Body of pancreas (tissue), 4 donors: ENCODE data around the gene COX4I2. TPM values are rescaled to one million over a fixed set of nuclear protein-coding genes. Genes with fewer than 3 reads are reported as not detected.
"Not testable (repeated sequence)": the region's sequence is repeated elsewhere in the genome, so short reads cannot be mapped to it uniquely, and the experiment has no call there.

ENCODE experiments used
- ATAC-seq: fragments of 150-250 bp; one replicate; pipeline ENCODE4 v1.9.1; 2016
- DNase-seq, 4 donors: peaks; one replicate each; pipeline ENCODE4 v3.0.0-alpha.2; 2019
- H3K27ac ChIP-seq, 4 donors: fragments of 200-600 bp; sonication (generic); 1 replicate in 3 of 4; 2 replicates in 1 of 4; pipeline versions ENCODE4 v1.5.1 to v1.6.1; 2016 to 2019; ENCODE audit warnings: mild to moderate bottlenecking in 1 of 4, mixed read lengths in 1 of 4, moderate library complexity in 1 of 4
- H3K27me3 ChIP-seq, 2 donors: fragments of 200-600 bp; sonication (generic); one replicate each; pipeline ENCODE4 v1.6.0; 2016; ENCODE audit warnings: mild to moderate bottlenecking in 1 of 2
- H3K36me3 ChIP-seq, 2 donors: fragments of 200-600 bp; sonication (generic); replicated peaks in 1 of 2; 2 replicates each; pipeline ENCODE4 v1.5.1; 2016; ENCODE audit warnings: low read depth in 2 of 2; ENCODE audit not compliant: insufficient read depth in 1 of 2
- H3K4me1 ChIP-seq: fragments of 200-600 bp; sonication (generic); one replicate; pipeline ENCODE4 v1.6.0; 2016
- H3K4me3 ChIP-seq, 2 donors: fragments of 200-600 bp; sonication (generic); 1 replicate in 1 of 2; 2 replicates in 1 of 2; pipeline ENCODE4 v1.5.1; 2016 to 2019
- H3K9me3 ChIP-seq, 3 donors: fragments of 200-600 bp; sonication (generic); 1 replicate in 2 of 3; 2 replicates in 1 of 3; pipeline ENCODE4 v1.5.1; 2016
- POLR2A ChIP-seq, 3 donors: fragments of 450-650 bp; IDR thresholded peaks; one replicate each; pipeline ENCODE4 v1.6.1; 2016; ENCODE audit warnings: antibody characterized with exemption in 3 of 3, mild to moderate bottlenecking in 2 of 3
- WGBS, 2 donors: methylation state at CpG; one replicate each; pipeline ENCODE4 v1.1.5; 2017; 5-methylcytosine and 5-hydroxymethylcytosine counted together
- intact Hi-C: fragments of 100-400 bp; cut with DNase I; formaldehyde crosslinking; loops from one replicate; pipeline ENCODE4 v1.15.1; 2023
- total RNA-seq, 2 donors: library from RNA; depleted of rRNA; stranded (reverse); fragments of >200 nt; gene quantifications; one replicate each; pipeline ENCODE4 v1.1.0, GENCODE V29; 2016
- TF ChIP-seq, protein P1 (sequence below), 7 experiments: fragments of 450-650 bp in 4 of 7; fragments of 200-600 bp in 3 of 7; sonication (generic) in 3 of 7; IDR thresholded peaks; one replicate each; pipeline ENCODE4 v1.5.1; 2016 to 2019; ENCODE audit warnings: antibody characterized with exemption in 7 of 7

Gene COX4I2
- total RNA-seq, 2 donors from 2014 or later = not detected

DNA sequence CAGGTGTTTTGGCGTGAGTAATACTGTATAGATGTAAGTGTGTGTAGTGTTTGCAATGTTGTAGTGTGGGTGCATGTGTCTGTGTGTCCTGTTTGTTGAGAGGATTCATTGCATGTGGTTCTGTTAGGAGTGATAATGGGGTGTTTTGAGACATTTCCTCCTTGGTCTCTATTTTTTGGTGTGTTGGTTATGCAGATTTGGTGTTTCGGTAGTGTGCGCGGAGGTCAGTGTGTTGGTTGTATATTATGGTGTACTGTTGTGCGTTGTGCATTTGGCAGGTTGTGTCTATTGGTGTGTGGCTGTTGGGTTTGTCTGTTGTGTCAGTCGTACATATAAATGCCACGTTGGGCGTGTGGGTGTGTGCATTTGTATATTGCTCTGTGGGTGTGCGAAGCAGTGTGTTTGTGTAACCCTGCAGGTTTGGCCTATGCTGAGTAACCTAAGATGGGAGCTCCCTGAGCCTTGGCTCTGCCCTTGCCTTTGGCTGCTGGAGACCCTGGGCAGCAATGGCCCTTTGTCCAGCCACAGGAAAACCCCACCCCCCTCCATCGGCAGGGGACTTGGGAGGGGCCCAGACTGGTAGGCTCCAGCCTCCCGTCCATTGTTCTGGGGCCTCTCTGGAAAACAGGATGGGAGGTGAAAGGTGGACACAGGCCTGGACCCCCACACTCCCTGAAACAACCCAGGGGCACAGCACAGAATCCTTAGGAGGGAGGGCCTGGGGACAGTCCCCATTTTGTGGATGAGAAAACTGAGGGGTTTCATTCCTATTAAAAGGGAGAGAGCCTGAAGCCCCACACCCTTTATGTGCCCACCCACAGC, 42.9 kb upstream of the COX4I2 start:
- peak overlapping the region in 1 of 4 donors; percentile 31 for H3K27ac ChIP-seq
- no peak overlapping the region for H3K4me3 ChIP-seq
- no peak for DNase-seq

DNA sequence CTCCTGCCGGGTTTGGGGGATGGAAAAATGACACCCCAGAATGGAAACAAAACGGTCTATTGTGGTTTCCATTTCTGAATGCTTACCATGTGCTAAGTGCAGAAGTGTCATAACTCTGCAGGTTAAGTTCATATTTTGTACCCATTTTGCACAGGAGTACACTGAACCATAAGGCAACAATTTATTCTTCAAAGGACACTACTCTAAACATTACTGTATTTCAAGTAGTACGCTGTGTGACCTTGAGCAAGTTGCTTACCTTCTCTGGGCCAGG, 42.4 kb upstream of the COX4I2 start:
- no peak for DNase-seq
- Histone ChIP-seq H3K9me3 (no peaks in the 10 kb centered on the region), H3K36me3 (no peaks in the 10 kb centered on the region), H3K27ac (peak overlapping the region in 2 of 4 donors; percentile 3 to 31), H3K4me1 (no peaks in the 10 kb centered on the region), H3K4me3 (no peak overlapping the region), H3K27me3 (no peaks in the 10 kb centered on the region)
- intact Hi-C loops = no loop called here
- TF ChIP-seq POLR2A (IDR thresholded peaks at IDR 0.05) = no peak
- TF ChIP-seq, protein P1, sequence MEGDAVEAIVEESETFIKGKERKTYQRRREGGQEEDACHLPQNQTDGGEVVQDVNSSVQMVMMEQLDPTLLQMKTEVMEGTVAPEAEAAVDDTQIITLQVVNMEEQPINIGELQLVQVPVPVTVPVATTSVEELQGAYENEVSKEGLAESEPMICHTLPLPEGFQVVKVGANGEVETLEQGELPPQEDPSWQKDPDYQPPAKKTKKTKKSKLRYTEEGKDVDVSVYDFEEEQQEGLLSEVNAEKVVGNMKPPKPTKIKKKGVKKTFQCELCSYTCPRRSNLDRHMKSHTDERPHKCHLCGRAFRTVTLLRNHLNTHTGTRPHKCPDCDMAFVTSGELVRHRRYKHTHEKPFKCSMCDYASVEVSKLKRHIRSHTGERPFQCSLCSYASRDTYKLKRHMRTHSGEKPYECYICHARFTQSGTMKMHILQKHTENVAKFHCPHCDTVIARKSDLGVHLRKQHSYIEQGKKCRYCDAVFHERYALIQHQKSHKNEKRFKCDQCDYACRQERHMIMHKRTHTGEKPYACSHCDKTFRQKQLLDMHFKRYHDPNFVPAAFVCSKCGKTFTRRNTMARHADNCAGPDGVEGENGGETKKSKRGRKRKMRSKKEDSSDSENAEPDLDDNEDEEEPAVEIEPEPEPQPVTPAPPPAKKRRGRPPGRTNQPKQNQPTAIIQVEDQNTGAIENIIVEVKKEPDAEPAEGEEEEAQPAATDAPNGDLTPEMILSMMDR (IDR thresholded peaks at IDR 0.05) = no peak
- 73 to 79% methylated on average over 1 to 3 of the region's 3 CpGs for WGBS, 2 donors
- no peak for ATAC-seq

More for the DNA sequence above, 42.9 kb upstream of the COX4I2 start:
- intact Hi-C loops = no loop called here
- WGBS, 2 donors = 86 to 88% methylated on average over 10 to 11 of the region's 11 CpGs
- ATAC-seq = peak; percentile 36
- H3K27me3 ChIP-seq = no peaks in the 10 kb centered on the region
- no peaks in the 10 kb centered on the region for H3K36me3 ChIP-seq
- no peaks in the 10 kb centered on the region for H3K4me1 ChIP-seq
- TF ChIP-seq POLR2A (IDR thresholded peaks at IDR 0.05) = no peak
- TF ChIP-seq, protein P1 (IDR thresholded peaks at IDR 0.05) = no peak
- no peaks in the 10 kb centered on the region for H3K9me3 ChIP-seq

DNA sequence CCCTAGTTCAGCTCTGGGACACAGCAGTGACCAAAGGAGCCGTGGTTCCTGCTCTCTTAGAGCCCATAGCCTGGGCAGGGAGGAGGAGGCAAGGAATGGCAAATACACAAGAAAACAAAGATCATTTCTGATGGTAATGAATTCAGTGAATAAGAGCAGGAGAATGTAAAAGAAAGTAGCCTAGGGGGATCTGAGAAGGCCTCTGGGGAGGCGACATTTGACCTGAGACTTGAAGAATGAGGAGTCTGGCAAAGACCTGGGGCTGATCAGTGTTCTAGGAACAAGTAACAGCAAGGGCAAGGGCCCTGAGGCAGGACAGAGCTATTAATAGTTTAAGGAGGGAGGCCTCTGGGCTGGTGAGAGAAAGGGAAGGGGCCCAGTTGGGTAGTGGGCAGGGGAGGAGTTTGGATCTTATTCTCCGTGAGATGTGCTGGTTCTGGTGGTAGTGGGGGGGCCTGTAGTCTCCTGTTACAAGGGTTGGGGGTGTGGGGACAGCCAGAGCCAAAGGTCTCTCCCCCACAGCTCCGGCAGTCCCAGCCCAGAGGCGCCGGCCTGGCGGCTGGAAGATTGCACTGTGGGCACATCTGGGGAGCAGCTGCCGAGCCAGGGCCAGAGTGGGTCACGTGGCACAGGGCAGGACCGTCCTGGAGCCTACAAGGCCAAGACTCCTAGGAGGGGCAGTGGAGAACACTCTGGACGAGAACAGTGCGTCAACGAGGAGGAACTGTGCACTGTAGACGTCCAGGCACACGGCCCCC, 41.9 kb upstream of the COX4I2 start:
- Histone ChIP-seq H3K9me3 (no peaks in the 10 kb centered on the region), H3K36me3 (no peaks in the 10 kb centered on the region), H3K27me3 (no peaks in the 10 kb centered on the region), H3K4me3 (no peak overlapping the region), H3K4me1 (no peaks in the 10 kb centered on the region), H3K27ac (peak overlapping the region in 2 of 4 donors; percentile 3 to 31)
- 66 to 74% methylated on average over 5 to 15 of the region's 15 CpGs for WGBS, 2 donors
- intact Hi-C loops = no loop called here
- ATAC-seq = peak; percentile 70
- peak in 2 of 4 donors; percentile 36 to 45 for DNase-seq
- TF ChIP-seq POLR2A (IDR thresholded peaks at IDR 0.05) = peak in 1 of 3 donors; percentile 21
- TF ChIP-seq, protein P1 (IDR thresholded peaks at IDR 0.05) = no peak

DNA sequence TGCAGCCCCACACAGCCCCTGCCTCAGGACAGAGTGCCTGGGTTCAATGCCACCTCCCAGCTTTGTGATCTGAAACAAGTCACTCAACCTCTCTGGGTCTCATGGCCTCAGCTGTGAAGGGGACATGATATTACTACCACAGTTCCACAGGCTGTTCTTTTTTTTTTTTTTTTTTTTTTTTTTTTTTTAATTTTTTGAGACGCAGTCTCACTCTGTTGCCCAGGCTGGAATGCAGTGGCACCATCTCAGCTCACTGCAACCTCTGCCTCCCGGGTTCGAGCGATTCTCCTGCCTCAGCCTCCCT, 41.3 kb upstream of the COX4I2 start:
- ATAC-seq, intact Hi-C loops: not testable (repeated sequence)

DNA sequence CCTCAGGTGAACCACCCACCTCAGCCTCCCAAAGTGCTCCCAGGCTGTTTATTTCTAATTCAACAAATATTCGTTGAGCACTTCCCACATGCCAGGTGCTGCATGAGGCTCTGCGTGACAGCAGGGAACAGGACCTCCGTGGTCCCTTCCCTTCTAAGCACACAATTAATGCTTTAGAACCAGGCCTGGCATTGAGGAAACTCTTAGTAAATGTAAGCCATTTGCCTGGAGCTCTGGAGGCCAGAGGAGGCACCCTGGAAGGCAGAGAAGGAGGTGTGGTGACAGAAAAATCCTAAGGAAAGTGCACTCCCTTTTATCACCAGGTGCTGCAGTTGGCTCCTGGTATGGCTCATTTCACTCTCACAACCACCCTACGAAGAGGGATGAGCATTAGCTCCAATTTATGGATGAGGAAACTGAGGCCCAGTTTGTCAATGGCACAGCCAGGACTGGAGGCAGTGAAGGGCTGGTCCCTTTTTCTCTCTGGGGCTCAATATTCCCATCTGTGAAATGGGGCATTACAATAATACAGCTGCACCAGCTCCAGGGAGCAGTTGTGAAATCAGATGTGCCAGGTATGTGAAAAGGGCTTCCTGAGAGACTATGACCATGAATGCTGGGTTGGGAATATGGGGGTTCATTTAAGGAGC, 40.8 kb upstream of the COX4I2 start:
- no peak overlapping the region for H3K4me3 ChIP-seq
- ATAC-seq (no peak), DNase-seq (no peak)
- intact Hi-C loops = no loop called here
- H3K9me3 ChIP-seq = no peaks in the 10 kb centered on the region
- H3K4me1 ChIP-seq = no peaks in the 10 kb centered on the region
- TF ChIP-seq, protein P1 (IDR thresholded peaks at IDR 0.05) = no peak
- no peak for TF ChIP-seq POLR2A (IDR thresholded peaks at IDR 0.05)
- H3K36me3 ChIP-seq = no peaks in the 10 kb centered on the region
- peak overlapping the region in 2 of 4 donors; percentile 29 to 31 for H3K27ac ChIP-seq
- WGBS, 2 donors = 79 to 89% methylated on average over 3 to 4 of the region's 4 CpGs
- no peaks in the 10 kb centered on the region for H3K27me3 ChIP-seq

More for the DNA sequence above, 41.3 kb upstream of the COX4I2 start:
- not testable (repeated sequence) for H3K36me3 ChIP-seq, H3K4me1 ChIP-seq, H3K9me3 ChIP-seq, DNase-seq, H3K4me3 ChIP-seq, H3K27me3 ChIP-seq
- WGBS, 2 donors = 60 to 88% methylated on average over 4 of the region's 4 CpGs
- H3K27ac ChIP-seq = peak overlapping the region in 2 of 4 donors; percentile 29 to 31
